Endothelial cell of umbilical vein (primary cell): Measurements from ENCODE around the gene HHIP. TPM values are rescaled to one million over a fixed set of nuclear protein-coding genes. Genes with fewer than 3 reads are reported as not detected.

Source experiments
- BruUV-seq: library from RNA; stranded (reverse); fragments of 400-500 nt; replicated peaks from 2 replicates; lab custom pipeline; 2021; lab: Mats Ljungman, UMichigan
- CTCF ChIA-PET: fragments of 300-600, 350-600 bp; sonication (Branson Sonifier 250); formaldehyde crosslinking; loops from one replicate; lab custom pipeline; 2021; ENCODE audit warnings: antibody characterized with exemption, inconsistent platforms; lab: Charles Lee
- POLR2A ChIA-PET: fragments of 300-600, 350-600 bp; sonication (Branson Sonifier 250); formaldehyde crosslinking; loops from one replicate; lab custom pipeline; 2021; ENCODE audit warnings: antibody characterized with exemption, inconsistent platforms; lab: Charles Lee
- DNase-seq: peaks from one replicate; pipeline ENCODE4 v3.0.0-alpha.2; 2011; ENCODE audit warnings: low read depth, low spot score
- FAIRE-seq: peaks from 2 replicates; lab custom pipeline; 2011; peaks lifted over from hg19 to GRCh38; lab: Jason Lieb, UNC
- H2AFZ ChIP-seq: 2 replicates; pipeline ENCODE4 v1.6.0; 2012; ENCODE audit warnings: low read depth, low read length, control low read depth, inconsistent platforms
- H3K27ac ChIP-seq: 2 replicates; pipeline ENCODE4 v1.5.1; 2011; ENCODE audit warnings: low read depth, mild to moderate bottlenecking, control low read depth, low read length, moderate library complexity; ENCODE audit not compliant: insufficient read depth
- H3K27me3 ChIP-seq, 2 experiments: 2 replicates each; pipeline versions ENCODE4 v1.6.0 to v1.6.1; 2011; ENCODE audit warnings: low read length in 2 of 2, mixed read lengths in 1 of 2; ENCODE audit not compliant: control insufficient read depth in 2 of 2, insufficient read depth in 2 of 2
- H3K36me3 ChIP-seq, 2 experiments: 2 replicates in 1 of 2; 3 replicates in 1 of 2; pipeline ENCODE4 v1.5.1; 2011; ENCODE audit warnings: low read length in 2 of 2, mild to moderate bottlenecking in 1 of 2, moderate library complexity in 1 of 2; ENCODE audit not compliant: control insufficient read depth in 2 of 2, insufficient read depth in 2 of 2; ENCODE audit errors: extremely low read depth in 1 of 2
- H3K4me1 ChIP-seq: 3 replicates; pipeline ENCODE4 v1.5.1; 2011; ENCODE audit warnings: mild to moderate bottlenecking, low read length; ENCODE audit not compliant: control insufficient read depth, insufficient read depth; ENCODE audit errors: extremely low read depth
- H3K4me2 ChIP-seq: 2 replicates; pipeline ENCODE4 v1.6.1; 2011; ENCODE audit warnings: low read length, control low read depth, mixed read lengths; ENCODE audit not compliant: insufficient read depth
- H3K4me3 ChIP-seq, 3 experiments: fragments of 200-600 bp in 1 of 3; sonication (generic), shearing (Covaris generic) in 1 of 3; replicated peaks in 1 of 3; 2 replicates each; pipeline ENCODE4 v1.5.1; 2011 to 2016; ENCODE audit warnings: control low read depth in 3 of 3, low read length in 3 of 3, mild to moderate bottlenecking in 2 of 3, inconsistent platforms in 1 of 3, low read depth in 1 of 3, moderate library complexity in 1 of 3; ENCODE audit not compliant: insufficient read depth in 1 of 3
- H3K79me2 ChIP-seq: 2 replicates; pipeline ENCODE4 v1.6.0; 2012; ENCODE audit warnings: low read length, inconsistent platforms; ENCODE audit not compliant: control insufficient read depth, insufficient read depth
- H3K9ac ChIP-seq: replicated peaks from 2 replicates; pipeline ENCODE3; 2011; ENCODE audit warnings: low read length, control low read depth; ENCODE audit not compliant: insufficient read depth; ENCODE audit errors: extremely low read depth
- H3K9me1 ChIP-seq: replicated peaks from 3 replicates; pipeline ENCODE4 v1.6.0; 2011; ENCODE audit warnings: mild to moderate bottlenecking, low read length; ENCODE audit not compliant: control insufficient read depth, insufficient read depth; ENCODE audit errors: extremely low read depth
- H3K9me3 ChIP-seq: replicated peaks from 2 replicates; pipeline ENCODE4 v1.5.1; 2012; ENCODE audit warnings: low read length, inconsistent platforms; ENCODE audit not compliant: control insufficient read depth, insufficient read depth
- H4K20me1 ChIP-seq: replicated peaks from 2 replicates; pipeline ENCODE3; 2011; ENCODE audit warnings: mild to moderate bottlenecking, low read length; ENCODE audit not compliant: control insufficient read depth, insufficient read depth; ENCODE audit errors: extremely low read depth
- CTCF ChIP-seq, 2 donors: IDR thresholded peaks; 1 replicate in 1 of 2; 2 replicates in 1 of 2; pipeline ENCODE4 v1.5.1; 2011; ENCODE audit warnings: low read length in 2 of 2, mild to moderate bottlenecking in 2 of 2, moderate library complexity in 2 of 2, control low read depth in 1 of 2, inconsistent platforms in 1 of 2, low read depth in 1 of 2; ENCODE audit not compliant: insufficient read depth in 1 of 2; ENCODE audit errors: extremely low read depth in 1 of 2
- EZH2 ChIP-seq: IDR thresholded peaks from 2 replicates; pipeline ENCODE4 v1.6.1; 2012; ENCODE audit warnings: borderline replicate concordance, low read depth, mild to moderate bottlenecking, moderate library complexity, low read length, inconsistent platforms; ENCODE audit not compliant: severe bottlenecking
- FOS ChIP-seq: IDR thresholded peaks from 2 replicates; pipeline ENCODE4 v1.6.1; 2011; ENCODE audit warnings: mild to moderate bottlenecking, low read length, moderate library complexity, borderline replicate concordance; ENCODE audit not compliant: insufficient read depth
- GATA2 ChIP-seq: IDR thresholded peaks from 2 replicates; pipeline ENCODE4 v1.7.0; 2011; ENCODE audit warnings: low read depth, mild to moderate bottlenecking, moderate library complexity, mixed read lengths, low read length; ENCODE audit not compliant: insufficient read length, insufficient read depth
- JUN ChIP-seq: IDR thresholded peaks from 2 replicates; pipeline ENCODE4 v1.6.1; 2011; ENCODE audit warnings: borderline replicate concordance, low read depth; ENCODE audit not compliant: insufficient read length, insufficient read depth
- MAX ChIP-seq: IDR thresholded peaks from 2 replicates; pipeline ENCODE4 v1.6.1; 2011; ENCODE audit not compliant: insufficient read depth, insufficient read length
- MYC ChIP-seq: IDR thresholded peaks from one replicate; pipeline ENCODE4 v1.6.1; 2011; ENCODE audit warnings: mild to moderate bottlenecking, low read depth, low read length
- POLR2A ChIP-seq: IDR thresholded peaks from 2 replicates; pipeline ENCODE4 v1.6.1; 2012; ENCODE audit warnings: low read depth, mild to moderate bottlenecking, control low read depth, low read length
- POLR2AphosphoS5 ChIP-seq: IDR thresholded peaks from 2 replicates; pipeline ENCODE4 v1.6.1; 2012; ENCODE audit warnings: low read depth, mild to moderate bottlenecking, control low read depth, low read length, moderate library complexity; ENCODE audit not compliant: insufficient read depth
- dilution Hi-C: fragments of 300-500 bp; cut with MboI; formaldehyde crosslinking; loops from one replicate; pipeline ENCODE4 v1.15.0; 2019; ENCODE audit warnings: low sequenced_read_pairs; ENCODE audit not compliant: extremely low pct_ligation_motif_present
- intact Hi-C: fragments of 100-400 bp; cut with micrococcal nuclease; formaldehyde crosslinking; loops from one replicate; pipeline ENCODE4 v1.10.0; 2022
- polyA plus RNA-seq, 4 experiments: library from polyadenylated mRNA; depleted of rRNA in 3 of 4; stranded (reverse) in 3 of 4; unstranded in 1 of 4; fragments of >200 nt; gene quantifications; 2 replicates each; pipeline versions ENCODE4 v1.2.1 to v1.2.3, GENCODE V29; 2011 to 2012; ENCODE audit warnings: missing spikeins in 1 of 4
- total RNA-seq: library from RNA; stranded (reverse); gene quantifications from 2 replicates; pipeline ENCODE4 v1.2.3, GENCODE V29; 2021

The HHIP gene
- total and polyA plus RNA-seq, 2 donors (not counting 3 experiments of a cell fraction or from before 2014, with no cell fraction given) = 239 to 971 TPM

GRCh38 chr4:144754562-144755410 is 108.8 kb downstream of the HHIP start:
- no peaks in the 10 kb centered on the region for H3K36me3 ChIP-seq
- dilution Hi-C loops (no loop called here), intact Hi-C loops (loop anchor here (1.0 kb wide), 1 partner anchor 580 kb away; no protein-coding TSS in a partner anchor)
- POLR2A ChIA-PET = no interaction called here
- H3K27me3 ChIP-seq = no peaks in the 10 kb centered on the region
- H3K27ac ChIP-seq = no peak overlapping the region
- no peaks in the 10 kb centered on the region for H4K20me1 ChIP-seq
- H3K9me1 ChIP-seq = no peaks in the 10 kb centered on the region
- no peak overlapping the region for H3K4me2 ChIP-seq
- H3K79me2 ChIP-seq = no peaks in the 10 kb centered on the region
- no peak overlapping the region for H2AFZ ChIP-seq
- peak; percentile 18 to 30 for TF ChIP-seq CTCF (IDR thresholded peaks at IDR 0.05; ENCODE audit: extremely low read depth in 1 of 2, insufficient read depth in 1 of 2, low read depth in 1 of 2, low read length in 2 of 2)
- TF ChIP-seq FOS = no peak
- CTCF ChIA-PET = interaction anchor here (1.0 to 1.6 kb wide), 2 partner anchors 307 to 310 kb away, joined by 3 to 9 read pairs; no protein-coding TSS in a partner anchor
- peaks cover 6% of the 10 kb centered on the region for H3K4me1 ChIP-seq
- no peak overlapping the region for H3K9ac ChIP-seq
- H3K9me3 ChIP-seq = no peaks in the 10 kb centered on the region
- no TSS peak for BruUV-seq
- no peak overlapping the region for H3K4me3 ChIP-seq
- DNase-seq (peak; percentile 73), FAIRE-seq (peak; percentile 82)

- peaks cover 6% of the 10 kb centered on the region for H3K4me1 ChIP-seq
- no peak for TF ChIP-seq POLR2AphosphoS5
- TF ChIP-seq MAX = no peak
- no peak for TF ChIP-seq POLR2A
- no peak for TF ChIP-seq JUN
- TF ChIP-seq GATA2 = no peak
- no peak for TF ChIP-seq MYC
- TF ChIP-seq FOS = no peak
- TF ChIP-seq CTCF (IDR thresholded peaks at IDR 0.05; ENCODE audit: extremely low read depth in 1 of 2, insufficient read depth in 1 of 2, low read depth in 1 of 2, low read length in 2 of 2) = no peak
- TF ChIP-seq EZH2 = no peak
- intact Hi-C loops = no loop called here
- DNase-seq (no peak), FAIRE-seq (no peak)
- H2AFZ ChIP-seq = no peak overlapping the region
- no peaks in the 10 kb centered on the region for H3K9me1 ChIP-seq
- no peak overlapping the region for H3K27ac ChIP-seq
- H3K79me2 ChIP-seq = no peaks in the 10 kb centered on the region
- H3K4me3 ChIP-seq = no peak overlapping the region
- dilution Hi-C loops = no loop called here
- BruUV-seq = no TSS peak
- H3K4me2 ChIP-seq = no peak overlapping the region
- CTCF ChIA-PET = no interaction called here
- H3K9ac ChIP-seq = no peak overlapping the region
- POLR2A ChIA-PET = no interaction called here
- H3K9me3 ChIP-seq = no peaks in the 10 kb centered on the region
- H4K20me1 ChIP-seq = no peaks in the 10 kb centered on the region
- H3K27me3 ChIP-seq = no peaks in the 10 kb centered on the region
- no peaks in the 10 kb centered on the region for H3K36me3 ChIP-seq
These were observed 112.0 kb downstream of the HHIP start for GRCh38 chr4:144757969-144758368.
